ENCODE data around the gene TSNAX.

GRCh38 chr1:231613419-231614349, 85.2 kb downstream of the TSNAX start:
- no peak for TF ChIP-seq RCOR1 (IDR thresholded peaks at IDR 0.05; ENCODE audit: insufficient replicate concordance, low read length)
- no peak for TF ChIP-seq CTCF (conservative IDR thresholded peaks at IDR 0.05; ENCODE audit: low read depth, low read length)
- TF ChIP-seq RFX5 (IDR thresholded peaks at IDR 0.05; ENCODE audit: low read depth, low read length) = no peak
- TF ChIP-seq RAD21 (IDR thresholded peaks at IDR 0.05; ENCODE audit: low read length) = no peak
- TF ChIP-seq POLR2A (IDR thresholded peaks at IDR 0.05; ENCODE audit: low read depth, low read length) = no peak
- no peak for TF ChIP-seq ELK1 (IDR thresholded peaks at IDR 0.05; ENCODE audit: borderline replicate concordance, low read depth, low read length)
- no peak for TF ChIP-seq USF2 (IDR thresholded peaks at IDR 0.05; ENCODE audit: low read depth, low read length)
- no peak for TF ChIP-seq SMC3 (IDR thresholded peaks at IDR 0.05; ENCODE audit: low read depth, low read length)
- TF ChIP-seq CEBPB (IDR thresholded peaks at IDR 0.05; ENCODE audit: low read depth, low read length) = no peak
- TF ChIP-seq MAZ (IDR thresholded peaks at IDR 0.05; ENCODE audit: borderline replicate concordance, low read depth, low read length) = no peak

Measured in IMR-90 (cell line).